Nephron progenitor cell (in vitro differentiated cells): ENCODE results near the gene TTYH1.

Experiments used
- DNase-seq: peaks from one replicate; pipeline ENCODE4 v3.0.0; 2021
- H3K27ac Mint-ChIP-seq: 2 replicates; pipeline ENCODE4 v1.8.0; 2021; ENCODE audit warnings: mild to moderate bottlenecking, moderate library complexity, mixed read lengths
- H3K27me3 Mint-ChIP-seq: 2 replicates; pipeline ENCODE4 v1.8.0; 2021; ENCODE audit warnings: mild to moderate bottlenecking, low read depth, mixed read lengths; ENCODE audit not compliant: poor library complexity
- H3K36me3 Mint-ChIP-seq: 2 replicates; pipeline ENCODE4 v1.8.0; 2021; ENCODE audit warnings: low read depth, mixed read lengths
- H3K4me1 Mint-ChIP-seq: 2 replicates; pipeline ENCODE4 v1.8.0; 2021; ENCODE audit warnings: mixed read lengths
- H3K4me3 Mint-ChIP-seq: 2 replicates; pipeline ENCODE4 v1.8.0; 2021; ENCODE audit warnings: mild to moderate bottlenecking, moderate library complexity, mixed read lengths
- H3K9me3 Mint-ChIP-seq: 2 replicates; pipeline ENCODE4 v1.8.0; 2021; ENCODE audit warnings: mild to moderate bottlenecking, moderate library complexity, mixed read lengths
- CTCF ChIP-seq: fragments of 200-600 bp; sonication (generic); IDR thresholded peaks from 2 replicates; pipeline ENCODE4 v1.5.0; 2021; ENCODE audit warnings: antibody characterized with exemption

TTYH1 gene

GRCh38 chr19:54392105-54392504 lies 23.2 kb upstream of the TTYH1 start:
- TF ChIP-seq CTCF, result no peak
- H3K4me3 Mint-ChIP-seq, result no peak overlapping the region
- H3K27ac Mint-ChIP-seq, result no peak overlapping the region
- H3K36me3 Mint-ChIP-seq, result no peaks in the 10 kb centered on the region
- DNase-seq, result no peak
- peaks cover 18% of the 10 kb centered on the region for H3K9me3 Mint-ChIP-seq
- peaks cover 13% of the 10 kb centered on the region for H3K4me1 Mint-ChIP-seq
- H3K27me3 Mint-ChIP-seq, result peaks cover 49% of the 10 kb centered on the region

- H3K36me3 Mint-ChIP-seq, result no peaks in the 10 kb centered on the region
- TF ChIP-seq CTCF, result no peak
- no peak for DNase-seq
- H3K4me1 Mint-ChIP-seq, result peaks cover 13% of the 10 kb centered on the region
- peaks cover 19% of the 10 kb centered on the region for H3K9me3 Mint-ChIP-seq
- H3K27ac Mint-ChIP-seq, result peak overlapping the region; percentile 16
- H3K4me3 Mint-ChIP-seq, result no peak overlapping the region
- H3K27me3 Mint-ChIP-seq, result peaks cover 36% of the 10 kb centered on the region
Observed at GRCh38 chr19:54393381-54393780, 21.9 kb upstream of the TTYH1 start.

GRCh38 chr19:54395685-54396084 lies 19.6 kb upstream of the TTYH1 start:
- peaks cover 23% of the 10 kb centered on the region for H3K9me3 Mint-ChIP-seq
- no peak for TF ChIP-seq CTCF
- no peak overlapping the region for H3K4me3 Mint-ChIP-seq
- H3K36me3 Mint-ChIP-seq, result no peaks in the 10 kb centered on the region
- no peak for DNase-seq
- no peak overlapping the region for H3K27ac Mint-ChIP-seq
- peaks cover 12% of the 10 kb centered on the region for H3K4me1 Mint-ChIP-seq
- H3K27me3 Mint-ChIP-seq, result peaks cover 22% of the 10 kb centered on the region

- H3K4me3 Mint-ChIP-seq, result no peak overlapping the region
- DNase-seq, result no peak
- H3K27me3 Mint-ChIP-seq, result peaks cover 17% of the 10 kb centered on the region
- no peaks in the 10 kb centered on the region for H3K4me1 Mint-ChIP-seq
- H3K9me3 Mint-ChIP-seq, result peaks cover 35% of the 10 kb centered on the region
- no peak for TF ChIP-seq CTCF
- no peaks in the 10 kb centered on the region for H3K36me3 Mint-ChIP-seq
- H3K27ac Mint-ChIP-seq, result no peak overlapping the region
Observed at GRCh38 chr19:54399189-54399588, 16.1 kb upstream of the TTYH1 start.

- Mint-ChIP-seq H3K4me1 (no peaks in the 10 kb centered on the region), H3K9me3 (peaks cover 44% of the 10 kb centered on the region), H3K27me3 (peaks cover 18% of the 10 kb centered on the region), H3K27ac (no peak overlapping the region), H3K4me3 (no peak overlapping the region), H3K36me3 (no peaks in the 10 kb centered on the region)
- TF ChIP-seq CTCF, result no peak
- no peak for DNase-seq
Observed at GRCh38 chr19:54400913-54401312, 14.4 kb upstream of the TTYH1 start.

- TF ChIP-seq CTCF, result no peak
- no peak for DNase-seq
- H3K4me3 Mint-ChIP-seq, result no peak overlapping the region
- H3K27me3 Mint-ChIP-seq, result peaks cover 12% of the 10 kb centered on the region
- H3K9me3 Mint-ChIP-seq, result peaks cover 56% of the 10 kb centered on the region
- H3K36me3 Mint-ChIP-seq, result no peaks in the 10 kb centered on the region
- H3K4me1 Mint-ChIP-seq, result no peaks in the 10 kb centered on the region
- H3K27ac Mint-ChIP-seq, result no peak overlapping the region
Observed at GRCh38 chr19:54403054-54403453, 12.2 kb upstream of the TTYH1 start.
